Right lobe of liver (tissue), 4 donors: ENCODE data around the gene TNFRSF6B.

Experiments used
- CTCF ChIP-seq, 4 donors: fragments of 200-600 bp in 3 of 4; fragments of 450-650 bp in 1 of 4; IDR thresholded peaks; one replicate each; pipeline versions ENCODE4 v1.5.1 to v1.8.0; 2016 to 2022; ENCODE audit warnings: antibody characterized with exemption in 4 of 4, mild to moderate bottlenecking in 2 of 4
- POLR2A ChIP-seq: fragments of 450-650 bp; IDR thresholded peaks from one replicate; pipeline ENCODE4 v1.6.1; 2017; ENCODE audit warnings: antibody characterized with exemption, mild to moderate bottlenecking
- donor health status: DM: no; HTN: no; CAD: no.
- donor health status: DM: no; HTN: no; CAD: no.
- donor health status: DM: no; HTN: yes; CAD: no.

GRCh38 chr20:63693733-63694583 is 2.5 kb upstream of the TNFRSF6B start:
- TF ChIP-seq CTCF (IDR thresholded peaks at IDR 0.05), result no peak
- no peak for TF ChIP-seq POLR2A
